Activated T-cell treated with anti-CD3 and anti-CD28 coated beads, Interleukin-2, amount 50 U/mL, for 24 hours (primary cell): Measurements from ENCODE around the gene HDAC4.

Source experiments
- DNase-seq: peaks from one replicate; pipeline ENCODE4 v3.0.0-alpha.2; 2020
- H3K27ac Mint-ChIP-seq: 2 replicates; pipeline ENCODE4 v1.8.0; 2020; ENCODE audit warnings: mild to moderate bottlenecking, mixed read lengths
- H3K27me3 Mint-ChIP-seq: 2 replicates; pipeline ENCODE4 v1.8.0; 2020; ENCODE audit warnings: mixed read lengths
- H3K36me3 Mint-ChIP-seq: 2 replicates; pipeline ENCODE4 v1.8.0; 2020; ENCODE audit warnings: low read depth, mixed read lengths
- H3K4me1 Mint-ChIP-seq: 2 replicates; pipeline ENCODE4 v1.8.0; 2020; ENCODE audit warnings: low read depth, mixed read lengths
- H3K4me3 Mint-ChIP-seq: 2 replicates; pipeline ENCODE4 v1.8.0; 2020; ENCODE audit warnings: mild to moderate bottlenecking, moderate library complexity, mixed read lengths
- H3K9me3 Mint-ChIP-seq: 2 replicates; pipeline ENCODE4 v1.8.0; 2020; ENCODE audit warnings: mixed read lengths

HDAC4 gene

GRCh38 chr2:239005586-239005985, 395.2 kb downstream of the HDAC4 start:
- Mint-ChIP-seq H3K9me3 (peaks cover 4% of the 10 kb centered on the region), H3K4me1 (no peaks in the 10 kb centered on the region), H3K4me3 (no peak overlapping the region), H3K27me3 (peaks cover 39% of the 10 kb centered on the region), H3K27ac (no peak overlapping the region), H3K36me3 (no peaks in the 10 kb centered on the region)
- no peak for DNase-seq

- Mint-ChIP-seq H3K4me3 (no peak overlapping the region), H3K9me3 (peaks cover 4% of the 10 kb centered on the region), H3K4me1 (no peaks in the 10 kb centered on the region), H3K27ac (no peak overlapping the region), H3K27me3 (peaks cover 39% of the 10 kb centered on the region), H3K36me3 (no peaks in the 10 kb centered on the region)
- no peak for DNase-seq
Observed at GRCh38 chr2:239004274-239005015, 396.4 kb downstream of the HDAC4 start.

- Mint-ChIP-seq H3K36me3 (no peaks in the 10 kb centered on the region), H3K4me1 (no peaks in the 10 kb centered on the region), H3K4me3 (no peak overlapping the region), H3K9me3 (peaks cover 4% of the 10 kb centered on the region), H3K27ac (no peak overlapping the region), H3K27me3 (peaks cover 39% of the 10 kb centered on the region)
- DNase-seq, result no peak
Observed at GRCh38 chr2:239003624-239004273, 397.1 kb downstream of the HDAC4 start.

GRCh38 chr2:239002954-239003623, 397.7 kb downstream of the HDAC4 start:
- peaks cover 4% of the 10 kb centered on the region for H3K9me3 Mint-ChIP-seq
- no peaks in the 10 kb centered on the region for H3K4me1 Mint-ChIP-seq
- H3K4me3 Mint-ChIP-seq, result no peak overlapping the region
- H3K36me3 Mint-ChIP-seq, result no peaks in the 10 kb centered on the region
- DNase-seq, result no peak
- H3K27ac Mint-ChIP-seq, result no peak overlapping the region
- peaks cover 40% of the 10 kb centered on the region for H3K27me3 Mint-ChIP-seq

GRCh38 chr2:239002591-239002953, 398.2 kb downstream of the HDAC4 start:
- peaks cover 39% of the 10 kb centered on the region for H3K27me3 Mint-ChIP-seq
- H3K27ac Mint-ChIP-seq, result no peak overlapping the region
- peaks cover 4% of the 10 kb centered on the region for H3K9me3 Mint-ChIP-seq
- H3K4me1 Mint-ChIP-seq, result no peaks in the 10 kb centered on the region
- DNase-seq, result no peak
- no peaks in the 10 kb centered on the region for H3K36me3 Mint-ChIP-seq
- no peak overlapping the region for H3K4me3 Mint-ChIP-seq

GRCh38 chr2:239001794-239002193, 399.0 kb downstream of the HDAC4 start:
- Mint-ChIP-seq H3K4me3 (no peak overlapping the region), H3K9me3 (peaks cover 4% of the 10 kb centered on the region), H3K36me3 (no peaks in the 10 kb centered on the region), H3K27me3 (peaks cover 36% of the 10 kb centered on the region), H3K4me1 (no peaks in the 10 kb centered on the region), H3K27ac (no peak overlapping the region)
- no peak for DNase-seq

- peaks cover 4% of the 10 kb centered on the region for H3K9me3 Mint-ChIP-seq
- H3K27me3 Mint-ChIP-seq, result peaks cover 34% of the 10 kb centered on the region
- no peak overlapping the region for H3K4me3 Mint-ChIP-seq
- H3K4me1 Mint-ChIP-seq, result no peaks in the 10 kb centered on the region
- no peak overlapping the region for H3K27ac Mint-ChIP-seq
- no peak for DNase-seq
- no peaks in the 10 kb centered on the region for H3K36me3 Mint-ChIP-seq
Observed at GRCh38 chr2:239000500-239001073, 400.2 kb downstream of the HDAC4 start.

- H3K27me3 Mint-ChIP-seq, result peaks cover 37% of the 10 kb centered on the region
Observed at GRCh38 chr2:239000089-239000488, 400.7 kb downstream of the HDAC4 start.

GRCh38 chr2:238999291-238999741, 401.5 kb downstream of the HDAC4 start:
- peaks cover 4% of the 10 kb centered on the region for H3K9me3 Mint-ChIP-seq
- no peak overlapping the region for H3K27ac Mint-ChIP-seq
- no peak overlapping the region for H3K4me3 Mint-ChIP-seq
- DNase-seq, result no peak
- no peaks in the 10 kb centered on the region for H3K36me3 Mint-ChIP-seq
- H3K27me3 Mint-ChIP-seq, result peaks cover 35% of the 10 kb centered on the region
- H3K4me1 Mint-ChIP-seq, result no peaks in the 10 kb centered on the region

More at GRCh38 chr2:239000089-239000488, 400.7 kb downstream of the HDAC4 start:
- Mint-ChIP-seq H3K36me3 (no peaks in the 10 kb centered on the region), H3K4me3 (no peak overlapping the region), H3K4me1 (no peaks in the 10 kb centered on the region), H3K27ac (no peak overlapping the region), H3K9me3 (peaks cover 4% of the 10 kb centered on the region)
- DNase-seq, result no peak

- peaks cover 33% of the 10 kb centered on the region for H3K27me3 Mint-ChIP-seq
- DNase-seq, result no peak
- H3K36me3 Mint-ChIP-seq, result no peaks in the 10 kb centered on the region
- H3K27ac Mint-ChIP-seq, result no peak overlapping the region
- H3K9me3 Mint-ChIP-seq, result peaks cover 6% of the 10 kb centered on the region
- no peak overlapping the region for H3K4me3 Mint-ChIP-seq
- no peaks in the 10 kb centered on the region for H3K4me1 Mint-ChIP-seq
Observed at GRCh38 chr2:238998801-238999200, 402.0 kb downstream of the HDAC4 start.
